CD14-positive monocyte (primary cell): ENCODE measurements around the gene PSMD9. TPM values are rescaled to one million over a fixed set of nuclear protein-coding genes. Genes with fewer than 3 reads are reported as not detected.

Source experiments
- DNase-seq, 3 donors: peaks; one replicate each; pipeline ENCODE4 v3.0.0-alpha.2; 2011 to 2022
- H2AFZ ChIP-seq: 2 replicates; pipeline ENCODE4 v1.6.0; 2012; ENCODE audit warnings: mild to moderate bottlenecking, low read depth, low read length, inconsistent platforms; ENCODE audit not compliant: insufficient read depth, poor library complexity, severe bottlenecking
- H3K27ac ChIP-seq, 2 donors: 1 replicate in 1 of 2; 2 replicates in 1 of 2; pipeline ENCODE4 v1.5.1; 2012 to 2013; ENCODE audit warnings: low read length in 2 of 2, control low read depth in 1 of 2, inconsistent platforms in 1 of 2, low read depth in 1 of 2, mild to moderate bottlenecking in 1 of 2
- H3K27me3 ChIP-seq, 2 donors: one replicate each; pipeline versions ENCODE4 v1.6.0 to v1.6.1; 2011 to 2013; ENCODE audit warnings: low read length in 2 of 2; ENCODE audit not compliant: control insufficient read depth in 2 of 2, insufficient read depth in 2 of 2
- H3K36me3 ChIP-seq, 2 donors: replicated peaks in 1 of 2; 1 replicate in 1 of 2; 2 replicates in 1 of 2; pipeline versions ENCODE4 v1.5.1 to v1.6.1; 2012 to 2013; ENCODE audit warnings: low read length in 2 of 2, control low read depth in 1 of 2, inconsistent platforms in 1 of 2, mild to moderate bottlenecking in 1 of 2; ENCODE audit not compliant: insufficient read depth in 2 of 2, control insufficient read depth in 1 of 2
- H3K4me1 ChIP-seq, 2 donors: 1 replicate in 1 of 2; 2 replicates in 1 of 2; pipeline versions ENCODE4 v1.5.1 to v1.6.1; 2012 to 2013; ENCODE audit warnings: low read length in 2 of 2, control low read depth in 1 of 2, inconsistent platforms in 1 of 2, mild to moderate bottlenecking in 1 of 2, moderate library complexity in 1 of 2; ENCODE audit not compliant: insufficient read depth in 2 of 2, control insufficient read depth in 1 of 2
- H3K4me2 ChIP-seq: replicated peaks from 2 replicates; pipeline ENCODE3; 2012; ENCODE audit warnings: low read length, moderate library complexity, mild to moderate bottlenecking; ENCODE audit not compliant: poor library complexity, severe bottlenecking; ENCODE audit errors: extremely low read depth
- H3K4me3 ChIP-seq, 3 experiments: fragments of 200-600 bp in 1 of 3; sonication (generic) in 1 of 3; replicated peaks in 1 of 3; 1 replicate in 2 of 3; 2 replicates in 1 of 3; pipeline ENCODE4 v1.5.1; 2011 to 2013; ENCODE audit warnings: low read length in 3 of 3, mild to moderate bottlenecking in 3 of 3, control low read depth in 2 of 3, low read depth in 2 of 3, inconsistent platforms in 1 of 3, moderate library complexity in 1 of 3
- H3K79me2 ChIP-seq: 2 replicates; pipeline ENCODE4 v1.6.0; 2012; ENCODE audit warnings: mild to moderate bottlenecking, control low read depth, inconsistent platforms, low read length, moderate library complexity; ENCODE audit not compliant: insufficient read depth
- H3K9ac ChIP-seq: 2 replicates; pipeline ENCODE4 v1.6.0; 2017; ENCODE audit warnings: low read length, mild to moderate bottlenecking; ENCODE audit not compliant: insufficient read depth, poor library complexity, severe bottlenecking
- H3K9me3 ChIP-seq, 2 donors: replicated peaks in 1 of 2; 1 replicate in 1 of 2; 2 replicates in 1 of 2; pipeline versions ENCODE4 v1.5.1 to v1.6.1; 2012 to 2013; ENCODE audit warnings: low read length in 2 of 2, control low read depth in 1 of 2; ENCODE audit not compliant: control insufficient read depth in 1 of 2, insufficient read depth in 1 of 2
- H4K20me1 ChIP-seq: 2 replicates; pipeline ENCODE4 v1.6.0; 2012; ENCODE audit warnings: mild to moderate bottlenecking, low read length, control low read depth, moderate library complexity; ENCODE audit not compliant: insufficient read depth
- H3K27ac Mint-ChIP-seq, 7 donors: one replicate each; pipeline ENCODE4 v1.8.0; 2020; ENCODE audit warnings: mild to moderate bottlenecking in 7 of 7, mixed read lengths in 7 of 7, moderate library complexity in 6 of 7, inconsistent platforms in 2 of 7
- H3K27me3 Mint-ChIP-seq, 3 donors: one replicate each; pipeline ENCODE4 v1.8.0; 2021 to 2022; ENCODE audit warnings: low read depth in 3 of 3, mild to moderate bottlenecking in 3 of 3, mixed read lengths in 3 of 3, moderate library complexity in 3 of 3, inconsistent platforms in 1 of 3
- H3K36me3 Mint-ChIP-seq, 2 donors: one replicate each; pipeline ENCODE4 v1.8.0; 2020; ENCODE audit warnings: mixed read lengths in 2 of 2, inconsistent platforms in 1 of 2, mild to moderate bottlenecking in 1 of 2
- H3K4me1 Mint-ChIP-seq: one replicate; pipeline ENCODE4 v1.8.0; 2020; ENCODE audit warnings: mild to moderate bottlenecking, mixed read lengths
- H3K4me3 Mint-ChIP-seq, 2 donors: one replicate each; pipeline ENCODE4 v1.8.0; 2020; ENCODE audit warnings: mild to moderate bottlenecking in 2 of 2, mixed read lengths in 2 of 2, moderate library complexity in 1 of 2
- H3K9me3 Mint-ChIP-seq, 7 donors: one replicate each; pipeline ENCODE4 v1.8.0; 2020 to 2022; ENCODE audit warnings: mixed read lengths in 7 of 7, mild to moderate bottlenecking in 6 of 7, moderate library complexity in 6 of 7, inconsistent platforms in 2 of 7
- CTCF ChIP-seq: fragments of 200-600 bp; IDR thresholded peaks from one replicate; pipeline ENCODE4 v1.8.0; 2022; ENCODE audit warnings: antibody characterized with exemption, mild to moderate bottlenecking
- WGBS: methylation state at CpG from one replicate; pipeline ENCODE4 v1.1.5; 2013; ENCODE audit warnings: missing lambda C conversion rate; ENCODE audit not compliant: insufficient coverage; 5-methylcytosine and 5-hydroxymethylcytosine counted together
- intact Hi-C, 2 donors: fragments of 100-400 bp; cut with micrococcal nuclease; formaldehyde crosslinking; loops; one replicate each; pipeline versions ENCODE4 v1.15.0 to v1.15.1; 2023
- polyA plus RNA-seq, 3 donors: library from polyadenylated mRNA; depleted of rRNA in 1 of 3; unstranded in 2 of 3; stranded (reverse) in 1 of 3; fragments of 300-500 nt in 2 of 3; fragments of >200 nt in 1 of 3; fragmentation: Illumina TruSeq in 2 of 3; gene quantifications; 1 replicate in 2 of 3; 2 replicates in 1 of 3; pipeline ENCODE4 v1.2.3, GENCODE V29; 2012 to 2021

The PSMD9 gene
- polyA plus RNA-seq, 3 donors: 89.6 to 135 (median 93.3) TPM

DNA sequence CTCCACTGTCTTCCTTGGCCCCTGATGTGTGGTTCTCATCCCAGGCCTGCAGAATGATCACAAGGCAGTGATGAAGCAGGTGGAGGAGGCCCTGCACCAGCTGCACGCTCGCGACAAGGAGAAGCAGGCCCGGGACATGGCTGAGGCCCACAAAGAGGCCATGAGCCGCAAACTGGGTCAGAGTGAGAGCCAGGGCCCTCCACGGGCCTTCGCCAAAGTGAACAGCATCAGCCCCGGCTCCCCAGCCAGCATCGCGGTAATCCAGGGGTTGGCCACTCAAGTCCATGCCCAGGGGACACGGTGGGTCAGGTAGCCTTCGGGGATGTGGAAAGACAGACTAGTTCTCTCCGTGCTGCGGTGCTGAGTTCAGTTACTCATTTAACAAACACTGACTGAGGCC, 11.0 kb downstream of the PSMD9 start:
- peaks cover 0 to 4% (median 0%) of the 10 kb centered on the region in 7 donors for H3K9me3 Mint-ChIP-seq
- Histone ChIP-seq H3K27me3 (no peaks in the 10 kb centered on the region), H3K4me3 (no peak overlapping the region), H3K79me2 (peaks cover 15% of the 10 kb centered on the region), H2AFZ (no peak overlapping the region), H3K4me1 (no peaks in the 10 kb centered on the region), H3K36me3 (peaks cover 70 to 93% of the 10 kb centered on the region in 2 donors), H3K9ac (no peak overlapping the region), H3K9me3 (no peaks in the 10 kb centered on the region), H3K4me2 (no peak overlapping the region), H3K27ac (no peak overlapping the region), H4K20me1 (peaks cover 7% of the 10 kb centered on the region)
- over 99% methylated on average over 13 of the region's 14 CpGs for WGBS
- intact Hi-C loops: no loop called here
- no peak for DNase-seq
- peak overlapping the region in 1 of 7 donors; percentile 33 for H3K27ac Mint-ChIP-seq
- peaks cover 70 to 93% of the 10 kb centered on the region in 2 donors for H3K36me3 Mint-ChIP-seq
- H3K27me3 Mint-ChIP-seq: peaks cover 0 to 2% (median 0%) of the 10 kb centered on the region in 3 donors
- H3K4me1 Mint-ChIP-seq: no peaks in the 10 kb centered on the region
- no peak for TF ChIP-seq CTCF
- H3K4me3 Mint-ChIP-seq: no peak overlapping the region

- WGBS: 83% methylated on average over 1 of the region's 2 CpGs
- Histone ChIP-seq H3K4me2 (no peak overlapping the region), H4K20me1 (no peaks in the 10 kb centered on the region), H3K79me2 (peaks cover under 1% of the 10 kb centered on the region), H2AFZ (no peak overlapping the region), H3K4me1 (no peaks in the 10 kb centered on the region), H3K9me3 (no peaks in the 10 kb centered on the region), H3K36me3 (peaks cover 62 to 94% of the 10 kb centered on the region in 2 donors), H3K9ac (no peak overlapping the region), H3K27me3 (no peaks in the 10 kb centered on the region), H3K4me3 (no peak overlapping the region), H3K27ac (no peak overlapping the region)
- peaks cover 68 to 98% of the 10 kb centered on the region in 2 donors for H3K36me3 Mint-ChIP-seq
- peaks cover 0 to 4% (median 0%) of the 10 kb centered on the region in 7 donors for H3K9me3 Mint-ChIP-seq
- TF ChIP-seq CTCF: no peak
- intact Hi-C loops: no loop called here
- no peak overlapping the region for H3K4me3 Mint-ChIP-seq
- peak overlapping the region in 1 of 7 donors; percentile 42 for H3K27ac Mint-ChIP-seq
- no peak for DNase-seq
- no peaks in the 10 kb centered on the region for H3K4me1 Mint-ChIP-seq
- H3K27me3 Mint-ChIP-seq: no peaks in the 10 kb centered on the region
These were observed 14.6 kb downstream of the PSMD9 start for GRCh38 chr12:121903202-121903601.
